MM.1S (cell line): ENCODE data around the gene RNASE11.

Experiments used
- EZH2 ChIP-seq: fragments of 300-600 bp; sonication (generic); optimal IDR thresholded peaks from 2 replicates; pipeline ENCODE3; 2017; ENCODE audit warnings: low read depth, mild to moderate bottlenecking, antibody characterized with exemption, low read length, mixed read lengths
- TF ChIP-seq, protein P1 (sequence below): fragments of 300-600 bp; sonication (generic); IDR thresholded peaks from 2 replicates; pipeline ENCODE4 v1.5.1; 2016; ENCODE audit warnings: antibody characterized with exemption, low read length, mixed read lengths

DNA sequence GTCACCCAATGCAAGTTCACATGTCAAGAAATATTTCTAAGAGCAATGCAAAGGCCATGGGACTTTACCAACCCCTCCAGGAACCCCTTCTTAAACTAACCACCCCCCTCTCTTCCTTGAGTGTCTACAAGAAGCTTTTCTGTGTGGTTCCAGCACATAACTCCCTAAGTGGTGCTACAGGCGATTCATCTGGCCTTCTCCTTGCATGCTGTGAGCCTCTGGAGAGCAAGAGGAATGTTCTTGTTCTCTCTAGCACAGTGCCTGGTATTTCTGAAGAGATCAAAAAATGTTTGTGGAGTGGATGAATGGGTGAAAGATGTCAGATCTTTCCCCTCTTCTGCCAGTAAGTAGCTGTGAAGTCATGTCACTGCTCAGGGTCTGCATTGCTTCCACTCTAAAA, 9.3 kb upstream of the RNASE11 start:
- TF ChIP-seq, protein P1, sequence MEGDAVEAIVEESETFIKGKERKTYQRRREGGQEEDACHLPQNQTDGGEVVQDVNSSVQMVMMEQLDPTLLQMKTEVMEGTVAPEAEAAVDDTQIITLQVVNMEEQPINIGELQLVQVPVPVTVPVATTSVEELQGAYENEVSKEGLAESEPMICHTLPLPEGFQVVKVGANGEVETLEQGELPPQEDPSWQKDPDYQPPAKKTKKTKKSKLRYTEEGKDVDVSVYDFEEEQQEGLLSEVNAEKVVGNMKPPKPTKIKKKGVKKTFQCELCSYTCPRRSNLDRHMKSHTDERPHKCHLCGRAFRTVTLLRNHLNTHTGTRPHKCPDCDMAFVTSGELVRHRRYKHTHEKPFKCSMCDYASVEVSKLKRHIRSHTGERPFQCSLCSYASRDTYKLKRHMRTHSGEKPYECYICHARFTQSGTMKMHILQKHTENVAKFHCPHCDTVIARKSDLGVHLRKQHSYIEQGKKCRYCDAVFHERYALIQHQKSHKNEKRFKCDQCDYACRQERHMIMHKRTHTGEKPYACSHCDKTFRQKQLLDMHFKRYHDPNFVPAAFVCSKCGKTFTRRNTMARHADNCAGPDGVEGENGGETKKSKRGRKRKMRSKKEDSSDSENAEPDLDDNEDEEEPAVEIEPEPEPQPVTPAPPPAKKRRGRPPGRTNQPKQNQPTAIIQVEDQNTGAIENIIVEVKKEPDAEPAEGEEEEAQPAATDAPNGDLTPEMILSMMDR = no peak
- TF ChIP-seq EZH2 = no peak
